Measurements from ENCODE around the gene RGS9BP. TPM values are rescaled to one million over a fixed set of nuclear protein-coding genes. Genes with fewer than 3 reads are reported as not detected.

RGS9BP gene
- total RNA-seq, 2 donors from 2014 or later, result not detected

DNA sequence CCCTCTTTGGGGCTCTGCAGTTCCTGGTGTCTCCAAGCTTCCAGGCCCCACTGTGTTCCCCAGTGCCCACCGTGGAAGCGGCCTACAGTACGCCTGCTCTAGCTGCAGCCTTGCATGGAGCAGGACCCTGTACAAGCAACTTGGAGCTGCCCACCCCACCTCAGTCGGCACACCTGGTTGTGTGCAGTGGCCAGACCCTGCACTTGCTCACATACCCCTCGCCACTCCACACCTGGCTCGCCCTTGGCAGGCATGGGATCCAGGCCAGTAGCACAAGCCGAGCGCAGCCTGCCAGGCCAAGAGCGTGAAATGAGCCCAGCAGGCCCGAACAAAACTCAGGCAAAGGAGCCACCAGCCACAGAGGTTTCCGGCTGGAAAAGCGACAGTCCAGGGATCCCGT, 37.0 kb upstream of the RGS9BP start:
- H3K27ac Mint-ChIP-seq, result no peak overlapping the region
- H3K4me3 ChIP-seq (ENCODE audit: low read length), result no peak overlapping the region
- peaks cover 70% of the 10 kb centered on the region for H3K36me3 Mint-ChIP-seq (ENCODE audit: low read depth)
- no peaks in the 10 kb centered on the region for H3K9me3 ChIP-seq (ENCODE audit: control insufficient read depth, low read length)
- peaks cover 69% of the 10 kb centered on the region for H3K36me3 ChIP-seq (ENCODE audit: control insufficient read depth, insufficient read depth, low read length)
- H3K4me1 ChIP-seq (ENCODE audit: control insufficient read depth, insufficient read depth, low read length), result no peaks in the 10 kb centered on the region
- 95 to 98% methylated on average over 7 to 13 of the region's 13 CpGs for WGBS, 2 experiments (ENCODE audit: insufficient coverage in 1 of 2, insufficient read length in 1 of 2)
- H3K4me3 Mint-ChIP-seq, result no peak overlapping the region
- DNase-seq, result no peak
- peaks cover 2% of the 10 kb centered on the region for H3K27me3 Mint-ChIP-seq (ENCODE audit: insufficient read depth)
- H3K27ac ChIP-seq (ENCODE audit: low read depth, low read length), result no peak overlapping the region
- H3K9me3 Mint-ChIP-seq, result no peaks in the 10 kb centered on the region
- no peaks in the 10 kb centered on the region for H3K4me1 Mint-ChIP-seq
- H3K27me3 ChIP-seq (ENCODE audit: control insufficient read depth, insufficient read depth, low read length, poor library complexity, severe bottlenecking), result no peaks in the 10 kb centered on the region
- no peak overlapping the region for H3K9ac ChIP-seq (ENCODE audit: extremely low read depth, low read length, poor library complexity, severe bottlenecking)
- TF ChIP-seq, protein P1, sequence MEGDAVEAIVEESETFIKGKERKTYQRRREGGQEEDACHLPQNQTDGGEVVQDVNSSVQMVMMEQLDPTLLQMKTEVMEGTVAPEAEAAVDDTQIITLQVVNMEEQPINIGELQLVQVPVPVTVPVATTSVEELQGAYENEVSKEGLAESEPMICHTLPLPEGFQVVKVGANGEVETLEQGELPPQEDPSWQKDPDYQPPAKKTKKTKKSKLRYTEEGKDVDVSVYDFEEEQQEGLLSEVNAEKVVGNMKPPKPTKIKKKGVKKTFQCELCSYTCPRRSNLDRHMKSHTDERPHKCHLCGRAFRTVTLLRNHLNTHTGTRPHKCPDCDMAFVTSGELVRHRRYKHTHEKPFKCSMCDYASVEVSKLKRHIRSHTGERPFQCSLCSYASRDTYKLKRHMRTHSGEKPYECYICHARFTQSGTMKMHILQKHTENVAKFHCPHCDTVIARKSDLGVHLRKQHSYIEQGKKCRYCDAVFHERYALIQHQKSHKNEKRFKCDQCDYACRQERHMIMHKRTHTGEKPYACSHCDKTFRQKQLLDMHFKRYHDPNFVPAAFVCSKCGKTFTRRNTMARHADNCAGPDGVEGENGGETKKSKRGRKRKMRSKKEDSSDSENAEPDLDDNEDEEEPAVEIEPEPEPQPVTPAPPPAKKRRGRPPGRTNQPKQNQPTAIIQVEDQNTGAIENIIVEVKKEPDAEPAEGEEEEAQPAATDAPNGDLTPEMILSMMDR (conservative IDR thresholded peaks at IDR 0.05), result no peak

DNA sequence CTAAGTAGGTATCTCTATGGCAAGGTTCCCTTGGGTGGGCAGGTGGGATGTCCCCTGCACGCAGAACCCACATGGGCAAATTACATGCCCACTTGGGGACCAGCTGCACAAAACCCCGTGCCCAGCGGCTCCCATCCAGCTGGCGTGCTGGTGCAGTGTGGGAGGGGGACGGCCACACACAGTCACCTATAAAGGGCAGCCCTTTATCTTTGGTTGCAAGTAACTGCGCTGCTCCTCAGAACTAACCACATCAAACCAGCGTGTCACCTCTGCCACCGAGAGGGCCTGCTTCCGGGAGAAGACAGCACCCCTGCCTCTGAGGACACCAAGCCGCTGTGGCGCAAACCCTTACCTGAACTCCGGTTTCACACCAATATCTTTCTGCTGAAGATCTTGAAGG, 32.9 kb upstream of the RGS9BP start:
- Mint-ChIP-seq H3K9me3 (no peaks in the 10 kb centered on the region), H3K36me3 (ENCODE audit: low read depth) (peaks cover 72% of the 10 kb centered on the region), H3K4me1 (no peaks in the 10 kb centered on the region)

DNA sequence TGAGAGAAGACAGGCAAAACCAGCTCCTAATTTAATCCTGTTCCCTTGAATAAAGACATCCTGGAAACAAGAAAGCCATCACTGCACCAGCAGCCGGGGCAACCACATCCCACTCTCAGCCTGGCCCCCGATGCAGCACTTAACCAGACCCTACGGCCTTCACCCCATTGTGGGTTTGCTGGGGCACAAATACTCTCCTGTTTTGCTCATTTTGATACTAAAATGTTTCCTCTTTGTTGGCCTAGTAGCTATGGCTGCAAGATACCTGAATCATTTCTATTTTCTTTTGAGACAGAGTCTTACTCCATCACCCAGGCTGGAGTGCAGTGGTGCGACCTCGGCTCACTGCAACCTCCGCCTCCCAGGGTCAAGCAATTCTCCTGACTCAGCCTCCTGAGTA, 29.1 kb upstream of the RGS9BP start:
- Mint-ChIP-seq H3K4me1 (peaks cover under 1% of the 10 kb centered on the region), H3K36me3 (ENCODE audit: low read depth) (peaks cover 58% of the 10 kb centered on the region), H3K9me3 (no peaks in the 10 kb centered on the region), H3K27ac (no peak overlapping the region), H3K27me3 (ENCODE audit: insufficient read depth) (no peaks in the 10 kb centered on the region), H3K4me3 (no peak overlapping the region)
- H3K27me3 ChIP-seq (ENCODE audit: control insufficient read depth, insufficient read depth, low read length, poor library complexity, severe bottlenecking), result no peaks in the 10 kb centered on the region
- peaks cover 62% of the 10 kb centered on the region for H3K36me3 ChIP-seq (ENCODE audit: control insufficient read depth, insufficient read depth, low read length)
- H3K27ac ChIP-seq (ENCODE audit: low read depth, low read length), result no peak overlapping the region
- TF ChIP-seq, protein P1 (conservative IDR thresholded peaks at IDR 0.05), result no peak
- no peak overlapping the region for H3K4me3 ChIP-seq (ENCODE audit: low read length)
- no peaks in the 10 kb centered on the region for H3K4me1 ChIP-seq (ENCODE audit: control insufficient read depth, insufficient read depth, low read length)
- no peak for DNase-seq
- 92 to 100% methylated on average over 3 to 6 of the region's 6 CpGs for WGBS, 2 experiments (ENCODE audit: insufficient coverage in 1 of 2, insufficient read length in 1 of 2)
- H3K9ac ChIP-seq (ENCODE audit: extremely low read depth, low read length, poor library complexity, severe bottlenecking), result no peak overlapping the region
- no peaks in the 10 kb centered on the region for H3K9me3 ChIP-seq (ENCODE audit: control insufficient read depth, low read length)

More for the DNA sequence above, 32.9 kb upstream of the RGS9BP start:
- WGBS, 2 experiments (ENCODE audit: insufficient coverage in 1 of 2, insufficient read length in 1 of 2), result 95 to 96% methylated on average over 8 to 11 of the region's 12 CpGs
- no peak overlapping the region for H3K4me3 ChIP-seq (ENCODE audit: low read length)
- no peaks in the 10 kb centered on the region for H3K9me3 ChIP-seq (ENCODE audit: control insufficient read depth, low read length)
- no peak overlapping the region for H3K4me3 Mint-ChIP-seq
- no peaks in the 10 kb centered on the region for H3K27me3 Mint-ChIP-seq (ENCODE audit: insufficient read depth)
- no peaks in the 10 kb centered on the region for H3K27me3 ChIP-seq (ENCODE audit: control insufficient read depth, insufficient read depth, low read length, poor library complexity, severe bottlenecking)
- H3K36me3 ChIP-seq (ENCODE audit: control insufficient read depth, insufficient read depth, low read length), result peaks cover 79% of the 10 kb centered on the region
- H3K27ac ChIP-seq (ENCODE audit: low read depth, low read length), result no peak overlapping the region
- TF ChIP-seq, protein P1 (conservative IDR thresholded peaks at IDR 0.05), result no peak
- no peak overlapping the region for H3K9ac ChIP-seq (ENCODE audit: extremely low read depth, low read length, poor library complexity, severe bottlenecking)
- H3K4me1 ChIP-seq (ENCODE audit: control insufficient read depth, insufficient read depth, low read length), result no peaks in the 10 kb centered on the region
- no peak for DNase-seq
- no peak overlapping the region for H3K27ac Mint-ChIP-seq

All from endodermal cell (in vitro differentiated cells).